HL-60 (cell line): ENCODE results near the gene PTPRT.

ENCODE experiments used
- DNase-seq, 2 experiments: peaks; one replicate each; pipeline ENCODE4 v3.0.0-alpha.2; 2010 to 2020; ENCODE audit warnings: low read depth in 1 of 2, low spot score in 1 of 2
- H3K27ac ChIP-seq: fragments of 250-450 bp; sonication (Bioruptor Pico); replicated peaks from 2 replicates; pipeline ENCODE4 v1.5.1; 2020; ENCODE audit warnings: mild to moderate bottlenecking, moderate library complexity
- H3K27me3 ChIP-seq: fragments of 250-450 bp; sonication (Bioruptor Pico); 2 replicates; pipeline ENCODE4 v1.5.1; 2021; ENCODE audit warnings: mild to moderate bottlenecking, moderate library complexity; ENCODE audit not compliant: insufficient read depth, poor library complexity, severe bottlenecking
- H3K4me3 ChIP-seq: replicated peaks from 2 replicates; pipeline ENCODE4 v1.5.1; 2011; ENCODE audit warnings: mild to moderate bottlenecking, control low read depth, low read length; ENCODE audit not compliant: insufficient read depth
- CTCF ChIP-seq: IDR thresholded peaks from one replicate; pipeline ENCODE4 v1.5.1; 2011; ENCODE audit warnings: low read length, control low read depth, inconsistent platforms; ENCODE audit not compliant: insufficient read depth
- GABPA ChIP-seq: IDR thresholded peaks from 2 replicates; pipeline ENCODE4 v1.6.1; 2012; ENCODE audit warnings: low read depth
- POLR2AphosphoS5 ChIP-seq: IDR thresholded peaks from 2 replicates; pipeline ENCODE4 v1.6.1; 2012; ENCODE audit warnings: low read depth
- REST ChIP-seq: IDR thresholded peaks from 2 replicates; pipeline ENCODE4 v1.6.1; 2012; ENCODE audit warnings: low read depth; ENCODE audit not compliant: insufficient replicate concordance
- SPI1 ChIP-seq: IDR thresholded peaks from 2 replicates; pipeline ENCODE4 v1.6.1; 2012; ENCODE audit warnings: low read depth, mild to moderate bottlenecking, borderline replicate concordance

The PTPRT gene

GRCh38 chr20:42402455-42402854, 787.3 kb downstream of the PTPRT start:
- no peak for DNase-seq
- TF ChIP-seq SPI1 (no peak), REST (no peak), POLR2AphosphoS5 (no peak), GABPA (no peak), CTCF (no peak)
- Histone ChIP-seq H3K27me3 (no peaks in the 10 kb centered on the region), H3K27ac (no peak overlapping the region), H3K4me3 (no peak overlapping the region)

GRCh38 chr20:42401613-42402012, 788.1 kb downstream of the PTPRT start:
- Histone ChIP-seq H3K27ac (no peak overlapping the region), H3K27me3 (no peaks in the 10 kb centered on the region), H3K4me3 (no peak overlapping the region)
- DNase-seq: peak in 1 of 2 experiments; percentile 7
- TF ChIP-seq REST (no peak), POLR2AphosphoS5 (no peak), GABPA (no peak), SPI1 (no peak), CTCF (no peak)

GRCh38 chr20:42399802-42400201, 789.9 kb downstream of the PTPRT start:
- no peaks in the 10 kb centered on the region for H3K27me3 ChIP-seq
- DNase-seq: no peak
- H3K4me3 ChIP-seq: no peak overlapping the region
- TF ChIP-seq REST: no peak
- no peak for TF ChIP-seq GABPA
- no peak for TF ChIP-seq CTCF
- no peak overlapping the region for H3K27ac ChIP-seq
